Heart left ventricle (tissue), 13 donors: ENCODE results near the gene PBX1.

Experiments used
- CTCF ChIP-seq, 12 donors: fragments of 200-600 bp; sonication (generic) in 4 of 12; IDR thresholded peaks; one replicate each; pipeline versions ENCODE4 v1.5.0 to v1.8.0; 2018 to 2022; ENCODE audit warnings: antibody characterized with exemption in 12 of 12, mild to moderate bottlenecking in 5 of 12
- POLR2A ChIP-seq, 2 donors: fragments of 450-650 bp; IDR thresholded peaks; one replicate each; pipeline ENCODE4 v1.6.1; 2017; ENCODE audit warnings: antibody characterized with exemption in 2 of 2, mild to moderate bottlenecking in 2 of 2, moderate library complexity in 2 of 2
- donor health status: ischemic (EF 13 %, LVEDD 7.1; RV severe dilation, severe dysfunction).
- donor health status: DM: no; HTN: yes; CAD: no.
- donor health status: DM: no; HTN: no; CAD: no.
- donor health status: ischemic (EF 25% LVEDD 6.9; RV normal size, moderate dysfunction).
- donor health status: ischemic (EF 25% LVEDD 5.7; RV mildly dilated, moderate dysfunction).
- donor health status: ischemic (EF 35%, LVEDD 5.7; RV mildly dilated, moderate dysfunction).
- donor health status: nonischemic (EF 11% LVEDD 7.7; RV severe dilation, severe dysfunction).
- donor health status: DM: yes; HTN: yes; CAD: no.
- donor health status: PGD.
- donor health status: ischemic (EF 29% LVEDD 5.4; RV normal size, mild dysfunction).
- donor health status: nonischemic (EF 23%, LVEDD 6.1; RV moderate dilation, normal function).

GRCh38 chr1:164560121-164560541 lies 1.1 kb downstream of the PBX1 start:
- TF ChIP-seq CTCF (IDR thresholded peaks at IDR 0.05), result no peak
- no peak for TF ChIP-seq POLR2A (IDR thresholded peaks at IDR 0.05)
